WTC11 (cell line): ENCODE measurements around the gene VSTM2B. TPM values are rescaled to one million over a fixed set of nuclear protein-coding genes. Genes with fewer than 3 reads are reported as not detected.

Experiments used
- ATAC-seq: fragments of 200-7000 bp; cut with Tn5 transposase; 2 replicates; pipeline ENCODE4 v1.10.0; 2021; ENCODE audit warnings: mild to moderate bottlenecking, moderate library complexity
- CTCF ChIA-PET: fragments of 300-600 bp; sonication (Branson Sonifier 250); formaldehyde crosslinking; loops from one replicate; lab custom pipeline; 2021; ENCODE audit warnings: antibody characterized with exemption; lab: Charles Lee
- POLR2A ChIA-PET: fragments of 350-600 bp; sonication (Branson Sonifier 250); formaldehyde crosslinking; loops from one replicate; lab custom pipeline; 2021; ENCODE audit warnings: antibody characterized with exemption; lab: Charles Lee
- DNase-seq: peaks from one replicate; pipeline ENCODE4 v3.0.0; 2021; ENCODE audit warnings: low spot score
- H3K27ac Mint-ChIP-seq: 2 replicates; pipeline ENCODE4 v1.8.0; 2021; ENCODE audit warnings: mixed read lengths
- H3K27me3 Mint-ChIP-seq: 2 replicates; pipeline ENCODE4 v1.8.0; 2021; ENCODE audit warnings: low read depth, mild to moderate bottlenecking, moderate library complexity, mixed read lengths
- H3K36me3 Mint-ChIP-seq: 2 replicates; pipeline ENCODE4 v1.8.0; 2021; ENCODE audit warnings: mixed read lengths
- H3K4me1 Mint-ChIP-seq: 2 replicates; pipeline ENCODE4 v1.8.0; 2022; ENCODE audit warnings: mixed read lengths
- H3K4me3 Mint-ChIP-seq: 2 replicates; pipeline ENCODE4 v1.8.0; 2021; ENCODE audit warnings: mild to moderate bottlenecking, moderate library complexity, mixed read lengths
- H3K9me3 Mint-ChIP-seq: 2 replicates; pipeline ENCODE4 v1.8.0; 2021; ENCODE audit warnings: mixed read lengths
- CREB1 ChIP-seq: sonication (generic); formaldehyde crosslinking; IDR thresholded peaks from 2 replicates; pipeline ENCODE4 v1.8.0; 2023; ENCODE audit warnings: mild to moderate bottlenecking, missing genetic modification reagents
- FOXJ3 ChIP-seq: sonication (generic); formaldehyde crosslinking; IDR thresholded peaks from 2 replicates; pipeline ENCODE4 v1.9.0; 2021; ENCODE audit warnings: missing genetic modification reagents, mild to moderate bottlenecking, borderline replicate concordance
- HMGA2 ChIP-seq: fragments of 250-450 bp; sonication (Bioruptor Pico); IDR thresholded peaks from 2 replicates; pipeline ENCODE4 v1.4.0; 2021; ENCODE audit warnings: mild to moderate bottlenecking, moderate library complexity
- KAT7 ChIP-seq: sonication (generic); formaldehyde crosslinking; IDR thresholded peaks from 2 replicates; pipeline ENCODE4 v1.8.1; 2023; ENCODE audit warnings: missing genetic modification reagents, mild to moderate bottlenecking, borderline replicate concordance
- NFE2L1 ChIP-seq: sonication (generic); formaldehyde crosslinking; IDR thresholded peaks from 2 replicates; pipeline ENCODE4 v1.8.1; 2023; ENCODE audit warnings: missing genetic modification reagents
- NR1H2 ChIP-seq: sonication (generic); formaldehyde crosslinking; IDR thresholded peaks from 2 replicates; pipeline ENCODE4 v1.9.0; 2021; ENCODE audit warnings: mild to moderate bottlenecking, moderate library complexity, missing genetic modification reagents
- PRRX2 ChIP-seq: fragments of 250-450 bp; sonication (Bioruptor Pico); IDR thresholded peaks from 2 replicates; pipeline ENCODE4 v1.8.0; 2021; ENCODE audit warnings: mild to moderate bottlenecking
- RELA ChIP-seq: sonication (generic); formaldehyde crosslinking; IDR thresholded peaks from 2 replicates; pipeline ENCODE4 v1.8.1; 2022; ENCODE audit warnings: missing genetic modification reagents, mild to moderate bottlenecking, borderline replicate concordance
- SMAD4 ChIP-seq: sonication (generic); formaldehyde crosslinking; IDR thresholded peaks from 2 replicates; pipeline ENCODE4 v1.8.0; 2022; ENCODE audit warnings: mild to moderate bottlenecking, missing genetic modification reagents
- SP1 ChIP-seq: sonication (generic); formaldehyde crosslinking; conservative IDR thresholded peaks from 2 replicates; pipeline ENCODE4 v1.8.1; 2022; ENCODE audit warnings: missing genetic modification reagents
- TEAD4 ChIP-seq: sonication (generic); formaldehyde crosslinking; IDR thresholded peaks from 2 replicates; pipeline ENCODE4 v1.8.0; 2022; ENCODE audit warnings: mild to moderate bottlenecking, missing genetic modification reagents
- ZBTB21 ChIP-seq: sonication (generic); formaldehyde crosslinking; IDR thresholded peaks from 2 replicates; pipeline ENCODE4 v1.8.1; 2023; ENCODE audit warnings: mild to moderate bottlenecking, missing genetic modification reagents, borderline replicate concordance
- ZNF121 ChIP-seq: sonication (generic); formaldehyde crosslinking; IDR thresholded peaks from 2 replicates; pipeline ENCODE4 v1.8.0; 2023; ENCODE audit warnings: missing genetic modification reagents
- ZNF263 ChIP-seq: sonication (generic); formaldehyde crosslinking; IDR thresholded peaks from 2 replicates; pipeline ENCODE4 v1.8.1; 2022; ENCODE audit warnings: low read depth, mild to moderate bottlenecking, moderate library complexity, missing genetic modification reagents
- ZNF416 ChIP-seq: fragments of 250-450 bp; sonication (Bioruptor Pico); IDR thresholded peaks from 2 replicates; pipeline ENCODE4 v1.9.0; 2021; ENCODE audit warnings: mild to moderate bottlenecking, inconsistent platforms
- ZNF423 ChIP-seq: fragments of 250-450 bp; sonication (Bioruptor Pico); IDR thresholded peaks from 2 replicates; pipeline ENCODE4 v2.1.2; 2022; ENCODE audit warnings: mild to moderate bottlenecking, moderate library complexity
- total RNA-seq: library from RNA; stranded (reverse); gene quantifications from 3 replicates; pipeline ENCODE4 v1.2.3, GENCODE V29; 2021
- TF ChIP-seq, protein P1 (sequence below): sonication (generic); formaldehyde crosslinking; IDR thresholded peaks from 2 replicates; pipeline ENCODE4 v1.8.1; 2023; ENCODE audit warnings: mild to moderate bottlenecking, missing genetic modification reagents
- TF ChIP-seq, protein P2 (sequence below): sonication (generic); formaldehyde crosslinking; IDR thresholded peaks from 2 replicates; pipeline ENCODE4 v1.8.1; 2022; ENCODE audit warnings: mild to moderate bottlenecking, missing genetic modification reagents, moderate library complexity, borderline replicate concordance
- TF ChIP-seq, protein P3 (sequence below): fragments of 200-600 bp; IDR thresholded peaks from 2 replicates; pipeline ENCODE4 v1.8.0; 2022; ENCODE audit warnings: antibody characterized with exemption
- TF ChIP-seq, protein P4 (sequence below): sonication (generic); formaldehyde crosslinking; IDR thresholded peaks from 2 replicates; pipeline ENCODE4 v1.8.0; 2022; ENCODE audit warnings: mild to moderate bottlenecking, missing genetic modification reagents
- TF ChIP-seq, protein P5 (sequence below): fragments of 250-450 bp; sonication (Bioruptor Pico); IDR thresholded peaks from 2 replicates; pipeline ENCODE4 v1.9.0; 2021; ENCODE audit warnings: mild to moderate bottlenecking
- TF ChIP-seq, protein P6 (sequence below): sonication (generic); formaldehyde crosslinking; IDR thresholded peaks from 2 replicates; pipeline ENCODE4 v1.8.1; 2022; ENCODE audit warnings: missing genetic modification reagents, borderline replicate concordance
- TF ChIP-seq, protein P7 (sequence below): sonication (generic); formaldehyde crosslinking; IDR thresholded peaks from 2 replicates; pipeline ENCODE4 v1.8.0; 2023; ENCODE audit warnings: missing genetic modification reagents, mild to moderate bottlenecking, borderline replicate concordance
- TF ChIP-seq, protein P8 (sequence below): sonication (generic); formaldehyde crosslinking; IDR thresholded peaks from 2 replicates; pipeline ENCODE4 v1.8.0; 2023; ENCODE audit warnings: missing genetic modification reagents

VSTM2B gene
- total RNA-seq, 1 experiment from 2014 or later = 3.2 TPM

DNA sequence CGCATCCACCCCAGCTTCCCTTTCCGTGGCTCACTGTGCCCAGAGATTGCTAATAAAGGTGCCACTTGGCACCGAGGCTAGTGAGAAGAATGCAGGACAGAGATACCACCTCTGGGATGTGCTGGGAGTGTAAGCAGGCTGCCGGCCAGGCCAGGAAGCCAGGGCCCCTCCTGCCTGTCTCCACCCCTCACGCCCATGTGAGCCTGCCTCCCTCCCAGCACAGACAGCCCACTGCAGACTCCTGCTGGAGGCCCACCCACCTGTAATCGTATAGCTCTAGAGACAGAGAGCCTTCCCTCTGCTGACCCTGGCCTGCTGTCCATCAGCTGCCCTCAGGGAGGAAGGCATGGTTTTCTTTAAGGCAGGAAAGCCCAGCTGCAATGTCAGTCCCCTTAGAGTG lies 13.9 kb downstream of the VSTM2B start:
- Mint-ChIP-seq H3K4me3 (no peak overlapping the region), H3K27ac (no peak overlapping the region), H3K9me3 (peaks cover 2% of the 10 kb centered on the region), H3K4me1 (peaks cover 11% of the 10 kb centered on the region), H3K27me3 (no peaks in the 10 kb centered on the region; the same call in 1 of the 2 replicates), H3K36me3 (no peaks in the 10 kb centered on the region)
- ChIA-PET CTCF (interaction anchor here (0.6 to 3.2 kb wide), 5 partner anchors 9 to 177 kb away, joined by 3 to 11 read pairs (median 4); no protein-coding TSS in a partner anchor), POLR2A (interaction anchor here (0.5 kb wide), 1 partner anchor 146 kb away, joined by 6 read pairs; no protein-coding TSS in a partner anchor)
- DNase-seq = no peak
- TF ChIP-seq, protein P1, sequence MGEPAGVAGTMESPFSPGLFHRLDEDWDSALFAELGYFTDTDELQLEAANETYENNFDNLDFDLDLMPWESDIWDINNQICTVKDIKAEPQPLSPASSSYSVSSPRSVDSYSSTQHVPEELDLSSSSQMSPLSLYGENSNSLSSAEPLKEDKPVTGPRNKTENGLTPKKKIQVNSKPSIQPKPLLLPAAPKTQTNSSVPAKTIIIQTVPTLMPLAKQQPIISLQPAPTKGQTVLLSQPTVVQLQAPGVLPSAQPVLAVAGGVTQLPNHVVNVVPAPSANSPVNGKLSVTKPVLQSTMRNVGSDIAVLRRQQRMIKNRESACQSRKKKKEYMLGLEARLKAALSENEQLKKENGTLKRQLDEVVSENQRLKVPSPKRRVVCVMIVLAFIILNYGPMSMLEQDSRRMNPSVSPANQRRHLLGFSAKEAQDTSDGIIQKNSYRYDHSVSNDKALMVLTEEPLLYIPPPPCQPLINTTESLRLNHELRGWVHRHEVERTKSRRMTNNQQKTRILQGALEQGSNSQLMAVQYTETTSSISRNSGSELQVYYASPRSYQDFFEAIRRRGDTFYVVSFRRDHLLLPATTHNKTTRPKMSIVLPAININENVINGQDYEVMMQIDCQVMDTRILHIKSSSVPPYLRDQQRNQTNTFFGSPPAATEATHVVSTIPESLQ (CRISPR knock-in tag) = no peak
- TF ChIP-seq ZBTB21 (CRISPR knock-in tag) = no peak
- no peak for TF ChIP-seq ZNF121 (CRISPR knock-in tag)
- no peak for TF ChIP-seq ZNF416 (CRISPR knock-in tag)
- no peak for TF ChIP-seq FOXJ3 (CRISPR knock-in tag)
- no peak for TF ChIP-seq PRRX2 (CRISPR knock-in tag)
- no peak for TF ChIP-seq NFE2L1 (CRISPR knock-in tag)
- TF ChIP-seq, protein P2, sequence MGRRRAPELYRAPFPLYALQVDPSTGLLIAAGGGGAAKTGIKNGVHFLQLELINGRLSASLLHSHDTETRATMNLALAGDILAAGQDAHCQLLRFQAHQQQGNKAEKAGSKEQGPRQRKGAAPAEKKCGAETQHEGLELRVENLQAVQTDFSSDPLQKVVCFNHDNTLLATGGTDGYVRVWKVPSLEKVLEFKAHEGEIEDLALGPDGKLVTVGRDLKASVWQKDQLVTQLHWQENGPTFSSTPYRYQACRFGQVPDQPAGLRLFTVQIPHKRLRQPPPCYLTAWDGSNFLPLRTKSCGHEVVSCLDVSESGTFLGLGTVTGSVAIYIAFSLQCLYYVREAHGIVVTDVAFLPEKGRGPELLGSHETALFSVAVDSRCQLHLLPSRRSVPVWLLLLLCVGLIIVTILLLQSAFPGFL = no peak
- TF ChIP-seq SMAD4 (CRISPR knock-in tag) = no peak
- no peak for TF ChIP-seq HMGA2 (CRISPR knock-in tag)
- no peak for TF ChIP-seq CREB1
- TF ChIP-seq, protein P3, sequence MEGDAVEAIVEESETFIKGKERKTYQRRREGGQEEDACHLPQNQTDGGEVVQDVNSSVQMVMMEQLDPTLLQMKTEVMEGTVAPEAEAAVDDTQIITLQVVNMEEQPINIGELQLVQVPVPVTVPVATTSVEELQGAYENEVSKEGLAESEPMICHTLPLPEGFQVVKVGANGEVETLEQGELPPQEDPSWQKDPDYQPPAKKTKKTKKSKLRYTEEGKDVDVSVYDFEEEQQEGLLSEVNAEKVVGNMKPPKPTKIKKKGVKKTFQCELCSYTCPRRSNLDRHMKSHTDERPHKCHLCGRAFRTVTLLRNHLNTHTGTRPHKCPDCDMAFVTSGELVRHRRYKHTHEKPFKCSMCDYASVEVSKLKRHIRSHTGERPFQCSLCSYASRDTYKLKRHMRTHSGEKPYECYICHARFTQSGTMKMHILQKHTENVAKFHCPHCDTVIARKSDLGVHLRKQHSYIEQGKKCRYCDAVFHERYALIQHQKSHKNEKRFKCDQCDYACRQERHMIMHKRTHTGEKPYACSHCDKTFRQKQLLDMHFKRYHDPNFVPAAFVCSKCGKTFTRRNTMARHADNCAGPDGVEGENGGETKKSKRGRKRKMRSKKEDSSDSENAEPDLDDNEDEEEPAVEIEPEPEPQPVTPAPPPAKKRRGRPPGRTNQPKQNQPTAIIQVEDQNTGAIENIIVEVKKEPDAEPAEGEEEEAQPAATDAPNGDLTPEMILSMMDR = no peak
- TF ChIP-seq TEAD4 (CRISPR knock-in tag) = no peak
- no peak for TF ChIP-seq NR1H2 (CRISPR knock-in tag)
- TF ChIP-seq KAT7 (CRISPR knock-in tag) = no peak
- TF ChIP-seq, protein P4, sequence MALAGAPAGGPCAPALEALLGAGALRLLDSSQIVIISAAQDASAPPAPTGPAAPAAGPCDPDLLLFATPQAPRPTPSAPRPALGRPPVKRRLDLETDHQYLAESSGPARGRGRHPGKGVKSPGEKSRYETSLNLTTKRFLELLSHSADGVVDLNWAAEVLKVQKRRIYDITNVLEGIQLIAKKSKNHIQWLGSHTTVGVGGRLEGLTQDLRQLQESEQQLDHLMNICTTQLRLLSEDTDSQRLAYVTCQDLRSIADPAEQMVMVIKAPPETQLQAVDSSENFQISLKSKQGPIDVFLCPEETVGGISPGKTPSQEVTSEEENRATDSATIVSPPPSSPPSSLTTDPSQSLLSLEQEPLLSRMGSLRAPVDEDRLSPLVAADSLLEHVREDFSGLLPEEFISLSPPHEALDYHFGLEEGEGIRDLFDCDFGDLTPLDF (CRISPR knock-in tag) = no peak
- TF ChIP-seq ZNF263 (CRISPR knock-in tag) = no peak
- TF ChIP-seq, protein P5, sequence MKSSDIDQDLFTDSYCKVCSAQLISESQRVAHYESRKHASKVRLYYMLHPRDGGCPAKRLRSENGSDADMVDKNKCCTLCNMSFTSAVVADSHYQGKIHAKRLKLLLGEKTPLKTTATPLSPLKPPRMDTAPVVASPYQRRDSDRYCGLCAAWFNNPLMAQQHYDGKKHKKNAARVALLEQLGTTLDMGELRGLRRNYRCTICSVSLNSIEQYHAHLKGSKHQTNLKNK (CRISPR knock-in tag) = no peak
- no peak for TF ChIP-seq RELA (CRISPR knock-in tag)
- no peak for TF ChIP-seq SP1
- peak; percentile 61 for ATAC-seq

DNA sequence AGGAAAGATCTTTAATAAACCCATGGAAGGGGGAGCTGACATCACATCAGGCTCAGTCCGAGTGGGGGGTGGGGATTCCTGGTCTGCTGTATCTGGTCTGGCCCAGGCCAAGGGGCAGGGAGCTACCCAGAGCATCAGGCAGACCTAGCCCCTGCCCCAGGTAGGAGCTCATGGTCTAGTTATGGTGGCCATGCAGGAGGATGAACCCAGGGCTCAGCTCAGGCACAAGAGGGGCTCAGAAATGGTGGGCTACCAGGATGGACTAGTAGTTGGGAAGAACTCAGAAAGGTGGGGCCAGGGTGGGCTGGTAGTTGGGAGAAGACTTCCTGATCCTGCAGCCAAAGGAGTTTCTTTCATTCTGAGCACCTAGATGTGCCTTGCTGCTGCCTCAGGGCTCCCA lies 14.3 kb downstream of the VSTM2B start:
- Mint-ChIP-seq H3K4me1 (peaks cover 7% of the 10 kb centered on the region), H3K36me3 (no peaks in the 10 kb centered on the region), H3K27me3 (no peaks in the 10 kb centered on the region; the same call in 1 of the 2 replicates), H3K4me3 (no peak overlapping the region), H3K9me3 (peaks cover 6% of the 10 kb centered on the region), H3K27ac (no peak overlapping the region)
- ChIA-PET POLR2A (no interaction called here), CTCF (interaction anchor here (0.6 to 3.2 kb wide), 4 partner anchors 9 to 176 kb away, joined by 3 to 11 read pairs (median 4); no protein-coding TSS in a partner anchor)
- no peak for DNase-seq
- no peak for ATAC-seq
- TF ChIP-seq, protein P6, sequence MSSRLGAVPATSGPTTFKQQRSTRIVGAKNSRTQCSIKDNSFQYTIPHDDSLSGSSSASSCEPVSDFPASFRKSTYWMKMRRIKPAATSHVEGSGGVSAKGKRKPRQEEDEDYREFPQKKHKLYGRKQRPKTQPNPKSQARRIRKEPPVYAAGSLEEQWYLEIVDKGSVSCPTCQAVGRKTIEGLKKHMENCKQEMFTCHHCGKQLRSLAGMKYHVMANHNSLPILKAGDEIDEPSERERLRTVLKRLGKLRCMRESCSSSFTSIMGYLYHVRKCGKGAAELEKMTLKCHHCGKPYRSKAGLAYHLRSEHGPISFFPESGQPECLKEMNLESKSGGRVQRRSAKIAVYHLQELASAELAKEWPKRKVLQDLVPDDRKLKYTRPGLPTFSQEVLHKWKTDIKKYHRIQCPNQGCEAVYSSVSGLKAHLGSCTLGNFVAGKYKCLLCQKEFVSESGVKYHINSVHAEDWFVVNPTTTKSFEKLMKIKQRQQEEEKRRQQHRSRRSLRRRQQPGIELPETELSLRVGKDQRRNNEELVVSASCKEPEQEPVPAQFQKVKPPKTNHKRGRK (CRISPR knock-in tag) = no peak
- no peak for TF ChIP-seq ZNF423 (CRISPR knock-in tag)
- TF ChIP-seq, protein P7, sequence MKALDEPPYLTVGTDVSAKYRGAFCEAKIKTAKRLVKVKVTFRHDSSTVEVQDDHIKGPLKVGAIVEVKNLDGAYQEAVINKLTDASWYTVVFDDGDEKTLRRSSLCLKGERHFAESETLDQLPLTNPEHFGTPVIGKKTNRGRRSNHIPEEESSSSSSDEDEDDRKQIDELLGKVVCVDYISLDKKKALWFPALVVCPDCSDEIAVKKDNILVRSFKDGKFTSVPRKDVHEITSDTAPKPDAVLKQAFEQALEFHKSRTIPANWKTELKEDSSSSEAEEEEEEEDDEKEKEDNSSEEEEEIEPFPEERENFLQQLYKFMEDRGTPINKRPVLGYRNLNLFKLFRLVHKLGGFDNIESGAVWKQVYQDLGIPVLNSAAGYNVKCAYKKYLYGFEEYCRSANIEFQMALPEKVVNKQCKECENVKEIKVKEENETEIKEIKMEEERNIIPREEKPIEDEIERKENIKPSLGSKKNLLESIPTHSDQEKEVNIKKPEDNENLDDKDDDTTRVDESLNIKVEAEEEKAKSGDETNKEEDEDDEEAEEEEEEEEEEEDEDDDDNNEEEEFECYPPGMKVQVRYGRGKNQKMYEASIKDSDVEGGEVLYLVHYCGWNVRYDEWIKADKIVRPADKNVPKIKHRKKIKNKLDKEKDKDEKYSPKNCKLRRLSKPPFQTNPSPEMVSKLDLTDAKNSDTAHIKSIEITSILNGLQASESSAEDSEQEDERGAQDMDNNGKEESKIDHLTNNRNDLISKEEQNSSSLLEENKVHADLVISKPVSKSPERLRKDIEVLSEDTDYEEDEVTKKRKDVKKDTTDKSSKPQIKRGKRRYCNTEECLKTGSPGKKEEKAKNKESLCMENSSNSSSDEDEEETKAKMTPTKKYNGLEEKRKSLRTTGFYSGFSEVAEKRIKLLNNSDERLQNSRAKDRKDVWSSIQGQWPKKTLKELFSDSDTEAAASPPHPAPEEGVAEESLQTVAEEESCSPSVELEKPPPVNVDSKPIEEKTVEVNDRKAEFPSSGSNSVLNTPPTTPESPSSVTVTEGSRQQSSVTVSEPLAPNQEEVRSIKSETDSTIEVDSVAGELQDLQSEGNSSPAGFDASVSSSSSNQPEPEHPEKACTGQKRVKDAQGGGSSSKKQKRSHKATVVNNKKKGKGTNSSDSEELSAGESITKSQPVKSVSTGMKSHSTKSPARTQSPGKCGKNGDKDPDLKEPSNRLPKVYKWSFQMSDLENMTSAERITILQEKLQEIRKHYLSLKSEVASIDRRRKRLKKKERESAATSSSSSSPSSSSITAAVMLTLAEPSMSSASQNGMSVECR (CRISPR knock-in tag) = no peak
- TF ChIP-seq, protein P8, sequence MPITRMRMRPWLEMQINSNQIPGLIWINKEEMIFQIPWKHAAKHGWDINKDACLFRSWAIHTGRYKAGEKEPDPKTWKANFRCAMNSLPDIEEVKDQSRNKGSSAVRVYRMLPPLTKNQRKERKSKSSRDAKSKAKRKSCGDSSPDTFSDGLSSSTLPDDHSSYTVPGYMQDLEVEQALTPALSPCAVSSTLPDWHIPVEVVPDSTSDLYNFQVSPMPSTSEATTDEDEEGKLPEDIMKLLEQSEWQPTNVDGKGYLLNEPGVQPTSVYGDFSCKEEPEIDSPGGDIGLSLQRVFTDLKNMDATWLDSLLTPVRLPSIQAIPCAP (CRISPR knock-in tag) = no peak
